Coronary artery (tissue), 2 donors: ENCODE measurements around the gene ESPN.

ENCODE experiments used
- DNase-seq: peaks from one replicate; pipeline ENCODE4 v3.0.0-alpha.2; 2017; ENCODE audit warnings: low spot score
- H3K27ac ChIP-seq, 2 donors: fragments of 200-600 bp; sonication (generic); one replicate each; pipeline ENCODE4 v1.5.1; 2016 to 2019
- H3K4me3 ChIP-seq: fragments of 200-600 bp; sonication (generic); 2 replicates; pipeline ENCODE4 v1.5.1; 2016; ENCODE audit warnings: mild to moderate bottlenecking, moderate library complexity
- TF ChIP-seq, protein P1 (sequence below): fragments of 200-600 bp; sonication (generic); IDR thresholded peaks from one replicate; pipeline ENCODE4 v1.5.1; 2019; ENCODE audit warnings: antibody characterized with exemption

The ESPN gene, protein sequence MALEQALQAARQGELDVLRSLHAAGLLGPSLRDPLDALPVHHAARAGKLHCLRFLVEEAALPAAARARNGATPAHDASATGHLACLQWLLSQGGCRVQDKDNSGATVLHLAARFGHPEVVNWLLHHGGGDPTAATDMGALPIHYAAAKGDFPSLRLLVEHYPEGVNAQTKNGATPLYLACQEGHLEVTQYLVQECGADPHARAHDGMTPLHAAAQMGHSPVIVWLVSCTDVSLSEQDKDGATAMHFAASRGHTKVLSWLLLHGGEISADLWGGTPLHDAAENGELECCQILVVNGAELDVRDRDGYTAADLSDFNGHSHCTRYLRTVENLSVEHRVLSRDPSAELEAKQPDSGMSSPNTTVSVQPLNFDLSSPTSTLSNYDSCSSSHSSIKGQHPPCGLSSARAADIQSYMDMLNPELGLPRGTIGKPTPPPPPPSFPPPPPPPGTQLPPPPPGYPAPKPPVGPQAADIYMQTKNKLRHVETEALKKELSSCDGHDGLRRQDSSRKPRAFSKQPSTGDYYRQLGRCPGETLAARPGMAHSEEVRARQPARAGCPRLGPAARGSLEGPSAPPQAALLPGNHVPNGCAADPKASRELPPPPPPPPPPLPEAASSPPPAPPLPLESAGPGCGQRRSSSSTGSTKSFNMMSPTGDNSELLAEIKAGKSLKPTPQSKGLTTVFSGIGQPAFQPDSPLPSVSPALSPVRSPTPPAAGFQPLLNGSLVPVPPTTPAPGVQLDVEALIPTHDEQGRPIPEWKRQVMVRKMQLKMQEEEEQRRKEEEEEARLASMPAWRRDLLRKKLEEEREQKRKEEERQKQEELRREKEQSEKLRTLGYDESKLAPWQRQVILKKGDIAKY

DNA sequence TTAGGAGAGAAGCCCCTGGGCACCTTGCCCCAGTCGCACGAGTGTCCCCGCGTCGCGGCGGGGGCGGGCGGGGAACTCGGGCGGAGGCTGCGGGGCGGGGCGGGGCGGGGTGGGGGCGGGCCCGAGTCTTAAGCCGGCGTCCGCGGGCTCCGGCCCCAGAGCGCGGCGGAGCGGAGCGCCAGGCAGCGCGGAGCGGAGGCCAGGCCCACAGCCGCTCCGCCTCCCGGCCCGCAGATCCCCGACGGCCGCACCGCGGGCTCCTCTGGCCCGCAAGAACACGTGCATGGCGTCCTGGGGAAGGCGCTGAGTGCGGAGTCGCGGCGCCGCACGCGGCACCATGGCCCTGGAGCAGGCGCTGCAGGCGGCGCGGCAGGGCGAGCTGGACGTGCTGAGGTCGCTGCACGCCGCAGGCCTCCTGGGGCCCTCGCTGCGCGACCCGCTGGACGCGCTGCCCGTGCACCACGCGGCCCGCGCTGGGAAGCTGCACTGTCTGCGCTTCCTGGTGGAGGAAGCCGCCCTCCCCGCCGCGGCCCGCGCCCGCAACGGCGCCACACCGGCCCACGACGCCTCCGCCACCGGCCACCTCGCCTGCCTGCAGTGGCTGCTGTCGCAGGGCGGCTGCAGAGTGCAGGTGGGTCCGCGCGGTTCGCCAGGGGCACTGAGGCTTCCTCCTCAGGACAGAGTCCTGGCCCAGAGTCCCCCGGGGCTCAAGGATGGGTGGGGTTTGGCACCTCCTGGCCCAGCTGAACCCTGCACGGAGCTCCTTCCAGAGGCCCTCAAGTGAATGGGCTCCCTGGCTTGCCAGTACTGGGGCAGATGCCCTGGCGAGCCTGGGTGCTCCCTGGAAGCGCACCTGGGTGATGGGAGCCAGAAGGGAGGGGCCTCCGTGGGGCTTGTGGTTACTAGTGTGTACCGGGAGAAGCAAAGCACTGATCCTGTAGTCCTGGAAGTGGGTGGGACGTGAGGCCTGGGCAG, at the start of gene ESPN:
Gene ESPN (plus strand): TSS at position 158 of the 975 bp plus-strand sequence. CDS start 180 bp downstream, at position 338.
- TF ChIP-seq, protein P1, sequence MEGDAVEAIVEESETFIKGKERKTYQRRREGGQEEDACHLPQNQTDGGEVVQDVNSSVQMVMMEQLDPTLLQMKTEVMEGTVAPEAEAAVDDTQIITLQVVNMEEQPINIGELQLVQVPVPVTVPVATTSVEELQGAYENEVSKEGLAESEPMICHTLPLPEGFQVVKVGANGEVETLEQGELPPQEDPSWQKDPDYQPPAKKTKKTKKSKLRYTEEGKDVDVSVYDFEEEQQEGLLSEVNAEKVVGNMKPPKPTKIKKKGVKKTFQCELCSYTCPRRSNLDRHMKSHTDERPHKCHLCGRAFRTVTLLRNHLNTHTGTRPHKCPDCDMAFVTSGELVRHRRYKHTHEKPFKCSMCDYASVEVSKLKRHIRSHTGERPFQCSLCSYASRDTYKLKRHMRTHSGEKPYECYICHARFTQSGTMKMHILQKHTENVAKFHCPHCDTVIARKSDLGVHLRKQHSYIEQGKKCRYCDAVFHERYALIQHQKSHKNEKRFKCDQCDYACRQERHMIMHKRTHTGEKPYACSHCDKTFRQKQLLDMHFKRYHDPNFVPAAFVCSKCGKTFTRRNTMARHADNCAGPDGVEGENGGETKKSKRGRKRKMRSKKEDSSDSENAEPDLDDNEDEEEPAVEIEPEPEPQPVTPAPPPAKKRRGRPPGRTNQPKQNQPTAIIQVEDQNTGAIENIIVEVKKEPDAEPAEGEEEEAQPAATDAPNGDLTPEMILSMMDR = no peak
- Histone ChIP-seq H3K27ac (no peak within 1 kb of the TSS), H3K4me3 (peak within 1 kb of the TSS; percentile 51)
- no peak for DNase-seq

DNA sequence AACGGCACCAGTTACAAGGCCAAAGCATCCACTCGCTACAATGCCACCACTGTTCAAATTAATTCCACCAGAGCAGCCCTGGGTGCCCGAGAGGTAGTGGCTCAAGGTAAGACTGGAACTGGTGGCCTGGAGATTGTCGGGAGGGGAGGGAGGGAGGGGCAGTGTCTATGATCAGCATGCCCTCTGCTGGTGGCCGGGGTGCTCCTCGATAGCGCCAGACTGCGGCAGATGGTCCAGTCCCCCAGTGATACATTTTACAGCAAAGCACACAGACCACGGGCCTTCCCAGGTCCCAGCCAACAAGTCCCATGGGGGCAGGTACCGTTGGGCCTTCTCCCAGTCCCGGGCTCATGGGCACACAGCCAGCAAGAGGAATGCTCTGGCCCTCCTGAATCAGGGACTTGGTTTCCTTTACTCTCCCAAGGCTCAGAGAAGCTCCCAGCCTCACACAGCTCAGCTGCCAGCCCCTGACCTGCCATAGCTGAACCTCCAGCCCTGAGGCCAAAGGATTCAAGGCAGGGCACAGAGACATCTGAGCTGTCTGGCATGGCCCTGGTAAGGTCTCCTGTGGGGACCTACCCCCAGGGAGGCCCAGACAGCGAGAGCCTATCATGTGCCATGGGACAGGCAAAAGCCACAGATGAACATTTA, 46.4 kb upstream of the ESPN start:
- no peak overlapping the region for H3K4me3 ChIP-seq
- H3K27ac ChIP-seq = no peak overlapping the region
- DNase-seq = no peak
- TF ChIP-seq, protein P1 = no peak

DNA sequence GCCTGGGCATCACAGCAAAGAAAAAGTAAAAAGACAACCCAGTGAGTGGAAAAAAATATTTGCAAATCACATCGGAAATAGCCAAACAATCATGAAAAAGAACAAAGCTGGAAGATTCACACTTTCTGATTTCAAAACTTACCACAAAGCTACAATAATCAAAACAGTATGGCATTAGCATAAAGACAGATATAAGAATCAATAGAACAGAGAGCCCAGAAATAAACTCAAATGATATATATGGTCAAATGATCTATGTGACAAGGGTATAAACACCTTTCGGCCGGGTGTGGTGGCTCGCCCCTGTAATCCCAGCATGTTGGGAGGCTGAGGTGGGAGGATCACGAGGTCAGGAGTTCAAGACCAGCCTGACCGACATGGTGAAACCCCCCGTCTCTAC, 44.5 kb upstream of the ESPN start:
- Histone ChIP-seq H3K27ac (no peak overlapping the region), H3K4me3 (no peak overlapping the region)
- no peak for DNase-seq
- TF ChIP-seq, protein P1 = no peak

DNA sequence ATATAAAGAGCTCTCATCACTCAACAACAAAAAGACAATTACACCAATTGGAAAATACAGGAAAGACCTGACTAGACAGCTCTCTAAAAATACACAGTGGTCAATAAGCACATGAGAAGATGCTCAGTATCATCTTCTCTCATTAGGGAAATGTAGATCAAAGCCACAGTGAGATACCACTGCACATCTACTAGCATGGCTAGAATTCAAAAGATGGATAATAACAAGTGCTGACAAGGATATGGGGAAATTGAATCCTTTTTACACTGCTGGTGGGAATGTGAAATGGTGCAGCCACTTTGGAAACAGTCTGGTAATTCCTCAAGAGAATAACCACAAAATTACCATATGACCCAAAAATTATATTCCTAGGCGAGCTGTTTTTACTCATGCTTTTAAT, 40.4 kb upstream of the ESPN start:
- TF ChIP-seq, protein P1 = no peak
- no peak overlapping the region for H3K4me3 ChIP-seq
- no peak overlapping the region for H3K27ac ChIP-seq
- DNase-seq = no peak

DNA sequence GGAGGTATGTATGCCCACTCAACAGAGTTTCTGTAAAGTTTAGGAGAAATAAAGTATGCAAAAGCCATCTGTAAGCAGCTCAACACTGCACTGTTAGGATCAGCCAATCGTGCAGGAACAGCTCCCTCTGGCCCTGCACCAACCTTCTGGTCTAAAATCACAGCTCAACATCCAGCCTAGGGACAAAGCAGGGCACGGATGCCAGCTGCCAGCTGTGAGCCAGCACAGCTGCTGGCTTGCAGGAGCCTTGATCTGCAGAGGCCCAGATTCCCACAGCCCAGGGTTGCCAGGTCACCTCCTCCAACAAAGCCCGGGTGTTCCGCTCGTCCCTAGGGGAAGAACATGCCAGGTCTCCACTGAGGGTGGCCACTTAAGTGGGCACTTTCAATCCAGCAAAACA, 39.6 kb upstream of the ESPN start:
- H3K27ac ChIP-seq = peak overlapping the region; percentile 46 to 78
- no peak for DNase-seq
- H3K4me3 ChIP-seq = peak overlapping the region; percentile 26
- TF ChIP-seq, protein P1 = no peak
